T-helper 2 cell (primary cell): ENCODE results near the gene CLTB.

Experiments
- DNase-seq, 5 experiments: peaks; one replicate each; pipeline versions ENCODE4 v3.0.0 to v3.0.0-alpha.2; 2012 to 2022

Gene CLTB

DNA sequence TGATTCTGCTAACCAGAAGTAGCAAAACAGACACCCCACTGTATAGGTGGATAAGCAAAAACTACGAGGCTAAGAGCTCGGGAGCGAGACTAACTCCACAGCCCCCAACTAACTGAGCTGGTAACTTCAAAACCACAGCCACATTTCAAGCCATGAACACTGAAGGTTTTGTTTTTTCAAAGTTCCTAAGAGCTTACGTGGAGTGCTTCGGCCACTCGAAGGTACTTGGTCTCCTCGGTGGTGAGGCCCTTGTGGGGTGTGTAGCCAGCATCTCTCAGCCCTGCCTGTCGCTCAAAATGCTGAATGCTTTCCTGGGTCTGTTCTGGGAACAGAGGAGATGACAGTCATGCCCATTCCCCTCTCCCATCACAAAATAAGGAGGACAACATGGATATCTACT lies 65.9 kb downstream of the CLTB start:
- DNase-seq: no peak

DNA sequence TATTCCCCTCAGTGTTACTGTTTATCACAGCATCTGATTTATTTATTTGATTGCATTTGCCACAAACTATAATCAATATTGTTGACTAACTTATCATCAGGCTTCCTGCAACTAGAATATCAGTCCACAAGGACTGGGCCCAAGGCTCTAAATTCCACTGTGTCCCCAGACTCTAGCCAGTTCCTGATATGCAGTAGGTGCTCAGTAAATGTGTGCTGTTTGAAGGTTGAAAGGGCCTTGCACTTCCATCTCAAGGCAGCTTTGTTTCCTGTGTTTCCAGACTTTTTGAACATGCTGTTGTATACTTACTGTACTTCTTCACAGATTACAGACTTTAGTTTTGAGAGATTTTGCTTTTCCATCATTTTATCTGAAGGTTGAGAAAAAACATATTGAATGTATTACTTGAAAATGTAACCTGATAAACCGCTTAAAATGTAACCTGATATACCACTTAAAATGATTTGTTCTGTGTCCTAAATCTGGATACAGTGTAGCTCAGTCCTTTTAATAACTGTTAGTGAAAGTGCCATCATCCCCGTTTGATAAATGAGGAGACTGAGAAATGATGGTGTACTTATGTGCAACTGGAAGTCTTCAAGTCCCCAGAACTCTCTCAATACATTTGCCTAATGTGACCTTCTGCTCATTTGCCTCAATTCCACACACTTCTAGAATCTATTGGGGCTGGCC lies 73.4 kb downstream of the CLTB start:
- DNase-seq: no peak
